H9 (cell line): ENCODE measurements around the gene LRRC23. TPM values are rescaled to one million over a fixed set of nuclear protein-coding genes. Genes with fewer than 3 reads are reported as not detected.
A peak's percentile ranks its signal among the peaks of the same experiment; 100 is the strongest.

Experiments used
- DNase-seq: peaks from one replicate; pipeline ENCODE4 v3.0.0-alpha.2; 2017
- H2AFZ ChIP-seq: one replicate; pipeline ENCODE4 v1.6.1; 2013; ENCODE audit warnings: mild to moderate bottlenecking, low read length, control low read depth, moderate library complexity
- H2AK5ac ChIP-seq: 2 replicates; pipeline ENCODE4 v1.6.1; 2013; ENCODE audit warnings: low read length, control low read depth, mixed read lengths; ENCODE audit not compliant: insufficient read length
- H2BK120ac ChIP-seq: one replicate; pipeline ENCODE4 v1.6.1; 2013; ENCODE audit warnings: low read depth, mild to moderate bottlenecking, low read length, control low read depth, inconsistent platforms; ENCODE audit not compliant: poor library complexity, severe bottlenecking
- H2BK12ac ChIP-seq: 2 replicates; pipeline ENCODE4 v1.6.1; 2013; ENCODE audit warnings: low read length, control low read depth, mixed read lengths, low read depth; ENCODE audit not compliant: insufficient read length
- H2BK15ac ChIP-seq: 2 replicates; pipeline ENCODE4 v1.6.1; 2013; ENCODE audit warnings: low read depth, low read length, control low read depth
- H2BK20ac ChIP-seq: one replicate; pipeline ENCODE4 v1.6.1; 2013; ENCODE audit warnings: low read depth, mild to moderate bottlenecking, low read length, control low read depth, inconsistent platforms; ENCODE audit not compliant: poor library complexity, severe bottlenecking
- H2BK5ac ChIP-seq: 2 replicates; pipeline ENCODE4 v1.6.1; 2013; ENCODE audit warnings: low read length, control low read depth, mixed read lengths; ENCODE audit not compliant: insufficient read length
- H3K14ac ChIP-seq: 2 replicates; pipeline ENCODE4 v1.6.1; 2013; ENCODE audit warnings: low read length, control low read depth; ENCODE audit not compliant: insufficient read depth
- H3K18ac ChIP-seq: 2 replicates; pipeline ENCODE4 v1.6.1; 2013; ENCODE audit warnings: low read depth, mild to moderate bottlenecking, mixed read lengths, low read length, control low read depth; ENCODE audit not compliant: insufficient read length
- H3K23ac ChIP-seq: 2 replicates; pipeline ENCODE4 v1.6.1; 2013; ENCODE audit warnings: low read length, control low read depth, mixed read lengths, low read depth; ENCODE audit not compliant: insufficient read length
- H3K23me2 ChIP-seq: 2 replicates; pipeline ENCODE4 v1.6.1; 2013; ENCODE audit warnings: low read depth, mild to moderate bottlenecking, mixed read lengths, low read length, control low read depth; ENCODE audit not compliant: insufficient read length, poor library complexity, severe bottlenecking
- H3K27ac ChIP-seq: 2 replicates; pipeline ENCODE4 v1.5.1; 2013; ENCODE audit warnings: low read length, control low read depth, mixed read lengths, low read depth; ENCODE audit not compliant: insufficient read length
- H3K27me3 ChIP-seq: 2 replicates; pipeline ENCODE4 v1.6.1; 2013; ENCODE audit warnings: low read length, control low read depth, inconsistent platforms; ENCODE audit not compliant: insufficient read depth
- H3K4ac ChIP-seq: 2 replicates; pipeline ENCODE4 v1.6.1; 2013; ENCODE audit warnings: low read depth, mild to moderate bottlenecking, control low read depth, inconsistent platforms, low read length, moderate library complexity
- H3K4me1 ChIP-seq: 2 replicates; pipeline ENCODE4 v1.6.1; 2013; ENCODE audit warnings: low read length, control low read depth, inconsistent platforms; ENCODE audit not compliant: insufficient read depth
- H3K4me2 ChIP-seq: 2 replicates; pipeline ENCODE4 v1.6.1; 2013; ENCODE audit warnings: low read length, control low read depth, mixed read lengths; ENCODE audit not compliant: insufficient read length, insufficient read depth
- H3K56ac ChIP-seq: 2 replicates; pipeline ENCODE4 v1.6.1; 2013; ENCODE audit warnings: low read depth, mild to moderate bottlenecking, mixed read lengths, low read length, control low read depth; ENCODE audit not compliant: insufficient read length
- H3K79me1 ChIP-seq: 2 replicates; pipeline ENCODE4 v1.6.1; 2013; ENCODE audit warnings: low read depth, mild to moderate bottlenecking, moderate library complexity, low read length, control low read depth, inconsistent platforms; ENCODE audit not compliant: insufficient read depth, poor library complexity, severe bottlenecking
- H3K79me2 ChIP-seq: 2 replicates; pipeline ENCODE4 v1.6.1; 2013; ENCODE audit warnings: low read length, control low read depth, inconsistent platforms; ENCODE audit not compliant: insufficient read depth
- H3K9ac ChIP-seq: 2 replicates; pipeline ENCODE4 v1.6.1; 2013; ENCODE audit warnings: low read length, control low read depth, mixed read lengths; ENCODE audit not compliant: insufficient read length; ENCODE audit errors: extremely low read depth
- H3K9me3 ChIP-seq: one replicate; pipeline ENCODE4 v1.6.1; 2013; ENCODE audit warnings: low read depth, low read length, inconsistent platforms; ENCODE audit not compliant: control insufficient read depth
- H3T11ph ChIP-seq: one replicate; pipeline ENCODE4 v1.6.1; 2013; ENCODE audit warnings: mild to moderate bottlenecking, low read length, control low read depth, inconsistent platforms
- H4K20me1 ChIP-seq: one replicate; pipeline ENCODE4 v1.6.1; 2013; ENCODE audit not compliant: control insufficient read depth, insufficient read length, insufficient read depth
- H4K5ac ChIP-seq: 2 replicates; pipeline ENCODE4 v1.6.1; 2013; ENCODE audit warnings: low read depth, mild to moderate bottlenecking, mixed read lengths, low read length, control low read depth; ENCODE audit not compliant: insufficient read length
- H4K8ac ChIP-seq: replicated peaks from 2 replicates; pipeline ENCODE4 v1.6.1; 2013; ENCODE audit warnings: low read length, control low read depth, mixed read lengths, low read depth; ENCODE audit not compliant: insufficient read length
- H4K91ac ChIP-seq: 2 replicates; pipeline ENCODE4 v1.6.1; 2013; ENCODE audit warnings: low read depth, mild to moderate bottlenecking, moderate library complexity, mixed read lengths, low read length, control low read depth; ENCODE audit not compliant: insufficient read length
- H3K27ac Mint-ChIP-seq, 3 experiments: 2 replicates in 2 of 3; 3 replicates in 1 of 3; pipeline ENCODE4 v1.8.0; 2020 to 2021; ENCODE audit warnings: mixed read lengths in 3 of 3, mild to moderate bottlenecking in 1 of 3, moderate library complexity in 1 of 3
- H3K27me3 Mint-ChIP-seq: 2 replicates; pipeline ENCODE4 v1.8.0; 2021; ENCODE audit warnings: low read depth, mild to moderate bottlenecking, moderate library complexity, mixed read lengths
- H3K36me3 Mint-ChIP-seq, 3 experiments: 2 replicates in 2 of 3; 3 replicates in 1 of 3; pipeline ENCODE4 v1.8.0; 2020 to 2021; ENCODE audit warnings: low read depth in 3 of 3, mixed read lengths in 3 of 3; ENCODE audit not compliant: insufficient read depth in 1 of 3
- H3K4me1 Mint-ChIP-seq, 2 experiments: 2 replicates each; pipeline ENCODE4 v1.8.0; 2020; ENCODE audit warnings: mixed read lengths in 2 of 2
- H3K4me3 Mint-ChIP-seq, 2 experiments: 2 replicates in 1 of 2; 3 replicates in 1 of 2; pipeline ENCODE4 v1.8.0; 2020 to 2021; ENCODE audit warnings: mild to moderate bottlenecking in 2 of 2, mixed read lengths in 2 of 2, moderate library complexity in 1 of 2
- H3K9me3 Mint-ChIP-seq, 2 experiments: 2 replicates in 1 of 2; 3 replicates in 1 of 2; pipeline ENCODE4 v1.8.0; 2020; ENCODE audit warnings: mild to moderate bottlenecking in 2 of 2, mixed read lengths in 2 of 2, moderate library complexity in 1 of 2
- WGBS: extraction: QIAGEN DNeasy Blood & Tissue Kit; methylation state at CpG from one replicate; pipeline ENCODE4 v1.1.7; 2013; ENCODE audit warnings: missing lambda C conversion rate, low lambda C conversion rate, mixed read lengths; ENCODE audit not compliant: insufficient read length; ENCODE audit errors: extremely low coverage; 5-methylcytosine and 5-hydroxymethylcytosine counted together
- total RNA-seq: library from RNA; stranded (reverse); gene quantifications from 2 replicates; pipeline ENCODE4 v1.2.1, GENCODE V29; 2021
- TF ChIP-seq, protein P1 (sequence below): fragments of 200-600 bp; sonication (generic); conservative IDR thresholded peaks from 3 replicates; pipeline ENCODE4 v1.8.0; 2021; ENCODE audit warnings: antibody characterized with exemption, mild to moderate bottlenecking

LRRC23 gene
- total RNA-seq, 1 experiment from 2014 or later, result 2.1 TPM

DNA sequence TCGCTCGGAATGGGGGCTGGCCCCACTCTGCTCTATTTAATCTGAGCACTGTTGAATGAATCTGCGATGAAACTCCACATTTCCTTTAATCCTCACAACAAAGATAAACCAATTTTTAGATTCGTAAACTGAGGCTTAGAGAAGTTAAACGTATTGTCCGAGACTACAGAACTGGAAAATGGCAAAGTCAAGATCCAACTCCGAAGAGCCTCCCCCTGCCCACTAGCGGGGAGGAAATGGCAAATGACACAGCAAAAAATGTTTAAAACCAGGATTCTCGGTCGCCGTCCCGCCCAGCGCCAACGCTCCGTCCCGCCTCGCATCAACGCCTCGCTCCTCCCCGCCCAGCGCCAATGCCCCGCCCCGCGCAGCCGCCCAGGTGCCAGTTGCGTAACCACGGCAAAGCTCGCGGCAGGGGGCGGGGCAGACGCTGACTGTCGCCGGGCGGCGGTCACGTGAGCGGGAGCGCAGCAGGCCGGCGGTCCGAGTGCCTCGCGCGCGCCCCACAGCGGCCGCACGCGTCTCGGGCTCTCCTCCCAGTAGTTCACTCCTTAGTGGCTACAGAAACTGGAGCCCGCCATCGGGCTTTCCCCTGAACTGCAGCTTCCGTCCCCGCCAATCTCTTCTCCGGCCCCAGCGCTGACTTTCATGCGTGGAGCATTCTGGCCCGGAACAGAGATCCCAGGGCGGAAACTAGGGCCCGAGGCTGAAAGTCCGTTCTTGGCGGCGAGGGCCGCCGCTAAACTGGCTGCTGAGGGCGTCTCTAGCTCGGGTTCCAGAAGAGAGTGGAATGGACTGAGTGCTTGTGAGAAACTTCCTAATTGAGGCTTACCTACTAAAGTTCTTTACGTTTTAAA, 13.6 kb upstream of the LRRC23 start:
- no peak overlapping the region; the same call in 1 of the 2 replicates for H3K4ac ChIP-seq
- peak overlapping the region; percentile 57 to 79 for H3K4me3 Mint-ChIP-seq
- H3K18ac ChIP-seq, result peak overlapping the region; percentile 94
- H3K4me1 ChIP-seq, result peaks cover 3% of the 10 kb centered on the region; the same call in 1 of the 2 replicates
- no peak overlapping the region for H2BK15ac ChIP-seq
- no CpG with 5 or more reads among the region's 68 CpGs for WGBS
- H4K20me1 ChIP-seq, result no peaks in the 10 kb centered on the region
- no peak overlapping the region for H3K23ac ChIP-seq
- peaks cover 0 to 3% of the 10 kb centered on the region in 2 experiments; a peak in 2 of 5 replicates for H3K9me3 Mint-ChIP-seq
- no peak overlapping the region for H4K8ac ChIP-seq
- H2BK20ac ChIP-seq, result no peak overlapping the region
- H2AFZ ChIP-seq, result no peak overlapping the region
- peak overlapping the region; percentile 96 to 99 (median 98) for H3K27ac Mint-ChIP-seq
- no peaks in the 10 kb centered on the region for H3K79me1 ChIP-seq
- no peak overlapping the region for H4K5ac ChIP-seq
- H3K79me2 ChIP-seq, result no peaks in the 10 kb centered on the region
- peak overlapping the region; percentile 1 for H2BK5ac ChIP-seq
- H3K9ac ChIP-seq, result peak overlapping the region; percentile 77
- no peaks in the 10 kb centered on the region for H3K27me3 Mint-ChIP-seq
- H3K36me3 Mint-ChIP-seq, result peaks cover 0 to 12% (median 12%) of the 10 kb centered on the region in 3 experiments; a peak in 5 of 7 replicates
- DNase-seq, result peak; percentile 99
- H3K23me2 ChIP-seq, result peaks cover 6% of the 10 kb centered on the region
- H3K9me3 ChIP-seq, result no peaks in the 10 kb centered on the region
- H4K91ac ChIP-seq, result no peak overlapping the region
- H3K4me2 ChIP-seq, result peak overlapping the region; percentile 67
- H2BK12ac ChIP-seq, result peak overlapping the region; percentile 51
- no peaks in the 10 kb centered on the region for H3K27me3 ChIP-seq
- no peak overlapping the region for H2AK5ac ChIP-seq
- peak overlapping the region; percentile 84 for H3K27ac ChIP-seq
- peaks cover 22 to 34% of the 10 kb centered on the region in 2 experiments for H3K4me1 Mint-ChIP-seq
- no peak overlapping the region for H3T11ph ChIP-seq
- TF ChIP-seq, protein P1, sequence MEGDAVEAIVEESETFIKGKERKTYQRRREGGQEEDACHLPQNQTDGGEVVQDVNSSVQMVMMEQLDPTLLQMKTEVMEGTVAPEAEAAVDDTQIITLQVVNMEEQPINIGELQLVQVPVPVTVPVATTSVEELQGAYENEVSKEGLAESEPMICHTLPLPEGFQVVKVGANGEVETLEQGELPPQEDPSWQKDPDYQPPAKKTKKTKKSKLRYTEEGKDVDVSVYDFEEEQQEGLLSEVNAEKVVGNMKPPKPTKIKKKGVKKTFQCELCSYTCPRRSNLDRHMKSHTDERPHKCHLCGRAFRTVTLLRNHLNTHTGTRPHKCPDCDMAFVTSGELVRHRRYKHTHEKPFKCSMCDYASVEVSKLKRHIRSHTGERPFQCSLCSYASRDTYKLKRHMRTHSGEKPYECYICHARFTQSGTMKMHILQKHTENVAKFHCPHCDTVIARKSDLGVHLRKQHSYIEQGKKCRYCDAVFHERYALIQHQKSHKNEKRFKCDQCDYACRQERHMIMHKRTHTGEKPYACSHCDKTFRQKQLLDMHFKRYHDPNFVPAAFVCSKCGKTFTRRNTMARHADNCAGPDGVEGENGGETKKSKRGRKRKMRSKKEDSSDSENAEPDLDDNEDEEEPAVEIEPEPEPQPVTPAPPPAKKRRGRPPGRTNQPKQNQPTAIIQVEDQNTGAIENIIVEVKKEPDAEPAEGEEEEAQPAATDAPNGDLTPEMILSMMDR, result peak; percentile 95
- peak overlapping the region; percentile 92 for H3K14ac ChIP-seq
- H3K56ac ChIP-seq, result no peak overlapping the region
- no peak overlapping the region for H2BK120ac ChIP-seq
